Keratinocyte (primary cell): ENCODE results near the gene PRKN.

Experiments used
- CTCF ChIP-seq, 3 experiments: IDR thresholded peaks in 1 of 3; conservative IDR thresholded peaks in 1 of 3; optimal IDR thresholded peaks in 1 of 3; 2 replicates in 2 of 3; 3 replicates in 1 of 3; pipeline versions ENCODE3 to v1.5.1; 2011; ENCODE audit warnings: low read length in 3 of 3, mild to moderate bottlenecking in 3 of 3, moderate library complexity in 2 of 3, control low read depth in 1 of 3, inconsistent platforms in 1 of 3; ENCODE audit not compliant: insufficient read depth in 2 of 3; ENCODE audit errors: extremely low read depth in 1 of 3
- EZH2 ChIP-seq: IDR thresholded peaks from one replicate; pipeline ENCODE4 v1.6.1; 2012; ENCODE audit warnings: inconsistent platforms, mild to moderate bottlenecking, low read length, moderate library complexity

DNA sequence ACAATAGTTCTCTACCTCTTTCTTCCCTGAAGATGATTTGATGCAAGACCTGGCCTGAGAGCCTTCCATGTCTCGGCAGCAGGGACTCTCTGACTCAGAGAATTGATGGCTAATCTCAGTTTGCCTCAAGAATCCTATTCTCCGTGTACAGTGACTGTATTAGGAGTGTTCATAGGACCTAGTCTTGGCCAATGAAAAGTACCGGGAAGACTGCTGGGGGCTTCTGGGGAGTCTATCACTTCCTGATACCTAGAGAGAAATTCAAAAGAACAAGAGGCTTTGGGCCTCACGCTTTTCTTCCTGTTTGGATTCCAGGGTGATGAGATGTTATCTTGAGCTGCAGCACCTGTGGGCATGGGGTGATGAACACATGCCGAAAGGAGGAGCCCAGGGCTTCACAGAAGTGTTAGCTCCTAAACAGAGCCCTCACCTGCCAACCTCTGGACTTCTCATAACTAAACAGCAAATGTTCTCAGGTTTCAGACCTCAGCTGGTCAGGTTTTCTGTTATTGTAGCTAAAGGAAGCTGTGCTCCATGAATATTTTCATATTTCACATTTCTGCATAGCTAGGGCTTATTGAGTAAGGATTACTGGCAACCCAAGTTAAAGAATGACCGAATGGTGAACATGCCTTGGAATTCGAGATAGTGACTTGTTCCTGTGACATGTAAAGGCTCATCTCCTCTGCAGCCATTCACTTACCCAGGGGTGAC lies 1130.6 kb downstream of the PRKN start:
- TF ChIP-seq CTCF (optimal IDR thresholded peaks at IDR 0.05 in 1 of 3, IDR thresholded peaks at IDR 0.05 in 1 of 3, conservative IDR thresholded peaks at IDR 0.05 in 1 of 3; ENCODE audit: extremely low read depth in 1 of 3, insufficient read depth in 2 of 3, low read length in 3 of 3) (no peak), EZH2 (no peak)
